PFSK-1 (cell line): ENCODE measurements around the gene RIPOR2.

ENCODE experiments used
- FOXP2 ChIP-seq: optimal IDR thresholded peaks from 2 replicates; pipeline ENCODE3; 2011; ENCODE audit warnings: borderline replicate concordance, control low read depth, inconsistent platforms; ENCODE audit not compliant: insufficient read depth; ENCODE audit errors: extremely low read length, extremely low read depth
- POLR2AphosphoS5 ChIP-seq: IDR thresholded peaks from 2 replicates; pipeline ENCODE4 v1.6.1; 2012; ENCODE audit warnings: low read depth, mild to moderate bottlenecking, control low read depth, low read length, moderate library complexity
- REST ChIP-seq, 2 experiments: IDR thresholded peaks; 2 replicates each; pipeline versions ENCODE4 v1.6.1 to v1.8.0; 2011 to 2012; ENCODE audit warnings: low read depth in 2 of 2, low read length in 2 of 2, control low read depth in 1 of 2, inconsistent platforms in 1 of 2, mild to moderate bottlenecking in 1 of 2, moderate library complexity in 1 of 2; ENCODE audit not compliant: insufficient read depth in 1 of 2
- TAF1 ChIP-seq: IDR thresholded peaks from 2 replicates; pipeline ENCODE4 v1.6.1; 2012; ENCODE audit warnings: low read length, control low read depth, borderline replicate concordance; ENCODE audit not compliant: insufficient read depth

- TF ChIP-seq POLR2AphosphoS5 (no peak), TAF1 (no peak), REST (IDR thresholded peaks at IDR 0.05; ENCODE audit: insufficient read depth in 1 of 2, low read depth in 2 of 2, low read length in 2 of 2) (no peak), FOXP2 (no peak)
These were observed 36.4 kb downstream of the RIPOR2 start for GRCh38 chr6:24899136-24899996.
